ENCODE measurements around the gene SNRPA. TPM values are rescaled to one million over a fixed set of nuclear protein-coding genes. Genes with fewer than 3 reads are reported as not detected.

Gene SNRPA
- total RNA-seq, 1 donor from 2014 or later, result 72.7 TPM

DNA sequence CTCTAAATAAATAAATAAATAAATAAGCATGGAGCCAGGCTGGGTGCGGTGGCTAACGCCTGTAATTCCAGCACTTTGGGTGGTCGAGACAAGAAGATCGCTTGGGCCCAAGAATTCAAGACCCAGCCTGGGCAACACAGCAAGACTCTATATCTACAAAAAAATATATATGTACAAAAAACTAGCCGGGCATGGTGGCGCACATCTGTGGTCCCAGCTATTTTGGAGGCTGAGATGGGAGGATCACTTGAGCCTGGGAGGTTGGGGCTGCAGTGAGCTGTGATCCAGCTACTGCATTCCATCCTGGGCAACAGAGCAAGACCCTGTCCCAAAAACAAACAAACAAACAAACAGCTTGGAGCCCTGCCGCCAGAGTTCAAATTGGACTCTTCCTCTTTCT lies 3.5 kb upstream of the SNRPA start:
- intact Hi-C loops (cut with DNase I), result no loop called here
- no peaks in the 10 kb centered on the region for H3K9me3 ChIP-seq
- peaks cover 20% of the 10 kb centered on the region for H3K4me1 ChIP-seq
- no peak overlapping the region for H3K27ac ChIP-seq
- TF ChIP-seq POLR2A (IDR thresholded peaks at IDR 0.05) (no peak), POLR2AphosphoS5 (IDR thresholded peaks at IDR 0.05; ENCODE audit: insufficient read depth in 1 of 2, low read depth in 1 of 2) (no peak)
- TF ChIP-seq, protein P1, sequence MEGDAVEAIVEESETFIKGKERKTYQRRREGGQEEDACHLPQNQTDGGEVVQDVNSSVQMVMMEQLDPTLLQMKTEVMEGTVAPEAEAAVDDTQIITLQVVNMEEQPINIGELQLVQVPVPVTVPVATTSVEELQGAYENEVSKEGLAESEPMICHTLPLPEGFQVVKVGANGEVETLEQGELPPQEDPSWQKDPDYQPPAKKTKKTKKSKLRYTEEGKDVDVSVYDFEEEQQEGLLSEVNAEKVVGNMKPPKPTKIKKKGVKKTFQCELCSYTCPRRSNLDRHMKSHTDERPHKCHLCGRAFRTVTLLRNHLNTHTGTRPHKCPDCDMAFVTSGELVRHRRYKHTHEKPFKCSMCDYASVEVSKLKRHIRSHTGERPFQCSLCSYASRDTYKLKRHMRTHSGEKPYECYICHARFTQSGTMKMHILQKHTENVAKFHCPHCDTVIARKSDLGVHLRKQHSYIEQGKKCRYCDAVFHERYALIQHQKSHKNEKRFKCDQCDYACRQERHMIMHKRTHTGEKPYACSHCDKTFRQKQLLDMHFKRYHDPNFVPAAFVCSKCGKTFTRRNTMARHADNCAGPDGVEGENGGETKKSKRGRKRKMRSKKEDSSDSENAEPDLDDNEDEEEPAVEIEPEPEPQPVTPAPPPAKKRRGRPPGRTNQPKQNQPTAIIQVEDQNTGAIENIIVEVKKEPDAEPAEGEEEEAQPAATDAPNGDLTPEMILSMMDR (IDR thresholded peaks at IDR 0.05), result no peak
- no peak overlapping the region for H3K4me3 ChIP-seq
- no peaks in the 10 kb centered on the region for H3K36me3 ChIP-seq
- no peak for DNase-seq (ENCODE audit: extremely low spot score in 2 of 2)
- H3K27me3 ChIP-seq, result no peaks in the 10 kb centered on the region

DNA sequence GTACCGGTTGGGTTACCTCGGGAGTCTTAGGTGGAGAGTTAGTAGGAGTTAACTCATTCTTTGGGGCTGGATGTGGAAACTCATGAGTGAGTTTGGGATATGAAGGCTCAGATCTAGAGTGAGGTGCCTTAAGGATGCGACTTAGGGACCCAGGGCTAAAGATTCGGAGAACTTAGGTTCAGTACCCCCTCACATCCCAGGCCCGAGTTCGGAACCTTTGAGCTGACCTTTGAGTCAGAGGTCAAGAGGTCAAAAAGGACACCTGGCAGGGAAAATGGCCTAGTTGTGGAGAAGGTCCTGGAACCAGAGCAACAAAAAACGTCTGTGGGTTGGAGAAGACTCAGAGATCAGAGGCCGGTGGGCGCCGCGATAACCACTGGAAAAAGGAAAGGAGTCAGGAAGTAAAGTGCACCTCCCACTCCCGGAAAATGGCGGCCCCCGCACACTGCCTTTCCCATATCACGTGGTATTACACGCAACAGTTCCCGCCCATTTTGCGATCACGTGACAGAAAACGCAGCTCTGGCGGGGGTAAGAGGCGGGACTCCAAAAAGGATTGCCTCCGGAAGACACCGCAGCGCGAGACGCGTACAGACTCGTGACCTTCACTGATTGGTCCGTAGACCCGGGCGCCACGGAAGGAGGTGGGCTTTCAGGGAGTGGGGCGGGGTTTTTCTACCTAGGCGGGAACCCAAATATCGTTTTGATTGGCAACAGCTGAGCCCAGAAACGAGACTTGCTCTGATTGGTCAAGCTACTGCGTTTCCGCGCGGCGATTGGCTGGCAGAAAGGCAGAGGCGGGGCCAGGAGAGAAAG lies 737 bp upstream of the SNRPA start, which contains the start of gene ACTMAP:
TSS of gene ACTMAP (minus strand) at position 420 of the 816 bp plus-strand sequence. CDS start 674 bp downstream, outside the sequence.
- Histone ChIP-seq H3K36me3 (peaks cover 0 to 1% of the 10 kb centered on the region in 2 donors), H3K4me3 (peak within 1 kb of the TSS; percentile 68 to 73), H3K4me1 (peaks cover 45% of the 10 kb centered on the region), H3K27me3 (no peaks in the 10 kb centered on the region), H3K9me3 (no peaks in the 10 kb centered on the region), H3K27ac (peak within 1 kb of the TSS; percentile 92)
- intact Hi-C loops (cut with DNase I), result loop anchor here (10.0 kb wide), 1 partner anchor 55 kb away; no protein-coding TSS in a partner anchor
- peak; percentile 100 for DNase-seq (ENCODE audit: extremely low spot score in 2 of 2)
- TF ChIP-seq POLR2A (IDR thresholded peaks at IDR 0.05), result peak; percentile 76 to 88
- peak; percentile 63 to 93 for TF ChIP-seq POLR2AphosphoS5 (IDR thresholded peaks at IDR 0.05; ENCODE audit: insufficient read depth in 1 of 2, low read depth in 1 of 2)
- TF ChIP-seq, protein P1 (IDR thresholded peaks at IDR 0.05), result no peak

DNA sequence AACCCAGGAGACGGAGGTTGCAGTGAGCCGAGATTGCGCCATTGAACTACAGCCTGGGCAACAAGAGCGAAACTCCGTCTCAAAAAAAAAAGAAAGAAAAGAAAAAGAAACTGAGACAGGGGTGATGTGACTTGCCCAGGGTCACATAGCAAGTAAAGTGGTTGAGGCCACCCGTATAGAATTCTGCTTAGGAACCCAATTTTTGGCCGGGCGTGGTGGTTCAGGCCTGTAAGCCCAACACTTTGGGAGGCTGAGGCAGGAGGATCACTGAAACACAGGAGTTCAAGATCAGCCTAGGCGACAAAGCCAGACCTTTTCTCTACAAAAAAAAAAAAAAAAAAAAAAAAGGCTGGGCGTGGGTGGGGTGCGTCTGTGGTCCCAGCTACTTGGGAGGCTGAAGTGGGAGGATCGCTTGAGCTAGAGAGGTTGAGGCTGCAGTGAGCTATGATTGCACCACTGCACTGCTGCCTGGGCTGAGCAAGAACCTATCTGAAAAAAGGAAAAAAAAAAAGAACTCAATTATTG lies 1.3 kb downstream of the SNRPA start:
- no peaks in the 10 kb centered on the region for H3K27me3 ChIP-seq
- no peaks in the 10 kb centered on the region for H3K9me3 ChIP-seq
- intact Hi-C loops (cut with DNase I), result loop anchor here (10.0 kb wide), 1 partner anchor 52 kb away; no protein-coding TSS in a partner anchor
- H3K4me1 ChIP-seq, result peaks cover 65% of the 10 kb centered on the region
- peaks cover 0 to 21% of the 10 kb centered on the region in 2 donors for H3K36me3 ChIP-seq
- TF ChIP-seq POLR2A (IDR thresholded peaks at IDR 0.05), result no peak
- no peak for TF ChIP-seq POLR2AphosphoS5 (IDR thresholded peaks at IDR 0.05; ENCODE audit: insufficient read depth in 1 of 2, low read depth in 1 of 2)
- TF ChIP-seq, protein P1 (IDR thresholded peaks at IDR 0.05), result no peak
- DNase-seq (ENCODE audit: extremely low spot score in 2 of 2), result no peak
- H3K27ac ChIP-seq, result peak overlapping the region; percentile 91
- H3K4me3 ChIP-seq, result peak overlapping the region; percentile 68 to 73

DNA sequence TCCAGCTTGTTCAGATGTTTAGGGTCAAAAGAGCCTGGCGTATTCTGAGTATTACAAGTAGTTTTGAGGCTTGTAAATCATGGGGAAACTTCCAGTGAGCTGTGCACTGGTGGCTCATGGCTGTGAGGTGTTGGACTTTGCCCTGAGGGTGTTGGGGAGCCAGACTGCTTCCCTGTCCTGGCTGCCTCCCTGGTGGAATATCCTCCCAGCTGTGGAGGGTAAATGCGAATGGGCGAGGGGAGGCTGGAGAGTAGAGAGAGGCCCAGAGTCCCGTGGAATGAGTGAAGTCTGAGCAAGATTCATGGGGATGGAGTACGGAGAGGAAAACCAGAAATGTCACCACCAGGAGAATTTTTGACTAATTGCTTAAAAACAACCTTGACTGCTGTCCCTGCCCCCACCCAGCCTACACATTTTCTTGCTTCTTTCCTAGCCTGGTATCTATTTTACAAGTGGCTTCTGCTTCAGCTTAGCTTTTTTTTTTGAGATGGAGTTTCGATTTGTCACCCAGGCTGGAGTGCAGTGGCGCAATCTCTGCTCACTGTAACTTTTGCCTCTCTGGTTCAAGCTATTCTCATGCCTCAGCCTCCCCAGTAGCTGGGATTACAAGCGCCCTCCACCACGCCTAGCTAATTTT lies 3.7 kb downstream of the SNRPA start:
- Histone ChIP-seq H3K27ac (peak overlapping the region; percentile 20), H3K9me3 (no peaks in the 10 kb centered on the region), H3K36me3 (peaks cover 0 to 45% of the 10 kb centered on the region in 2 donors), H3K4me3 (peak overlapping the region in 1 of 2 donors; percentile 21), H3K27me3 (no peaks in the 10 kb centered on the region), H3K4me1 (peaks cover 57% of the 10 kb centered on the region)
- no peak for TF ChIP-seq POLR2A (IDR thresholded peaks at IDR 0.05)
- TF ChIP-seq POLR2AphosphoS5 (IDR thresholded peaks at IDR 0.05; ENCODE audit: insufficient read depth in 1 of 2, low read depth in 1 of 2), result no peak
- TF ChIP-seq, protein P1 (IDR thresholded peaks at IDR 0.05), result no peak
- no peak for DNase-seq (ENCODE audit: extremely low spot score in 2 of 2)
- intact Hi-C loops (cut with DNase I), result loop anchor here (10.0 kb wide), 1 partner anchor 50 kb away; no protein-coding TSS in a partner anchor
